HG02763 (cell line): ENCODE measurements around the gene TTC34.
"Not testable (repeated sequence)": the region's sequence is repeated elsewhere in the genome, so short reads cannot be mapped to it uniquely, and the experiment has no call there.

Experiments
- ATAC-seq: cut with Tn5 transposase; IDR thresholded peaks from one replicate; pipeline ENCODE4 v1.9.1; 2021; ENCODE audit warnings: mild to moderate bottlenecking, moderate library complexity; ENCODE audit not compliant: unreplicated experiment

Gene TTC34

GRCh38 chr1:2781627-2782026 lies 19.9 kb downstream of the TTC34 start:
- ATAC-seq, result no peak

GRCh38 chr1:2778220-2778592 lies 23.3 kb downstream of the TTC34 start:
- no peak for ATAC-seq

- no peak for ATAC-seq
Observed at GRCh38 chr1:2777424-2778219, 23.9 kb downstream of the TTC34 start.

GRCh38 chr1:2775333-2775732 lies 26.2 kb downstream of the TTC34 start:
- not testable (repeated sequence) for ATAC-seq

- not testable (repeated sequence) for ATAC-seq
Observed at GRCh38 chr1:2768052-2768451, 33.4 kb downstream of the TTC34 start.

- ATAC-seq, result not testable (repeated sequence)
Observed at GRCh38 chr1:2759433-2759832, 42.1 kb downstream of the TTC34 start.

- not testable (repeated sequence) for ATAC-seq
Observed at GRCh38 chr1:2757519-2757918, 44.0 kb downstream of the TTC34 start.

DNA sequence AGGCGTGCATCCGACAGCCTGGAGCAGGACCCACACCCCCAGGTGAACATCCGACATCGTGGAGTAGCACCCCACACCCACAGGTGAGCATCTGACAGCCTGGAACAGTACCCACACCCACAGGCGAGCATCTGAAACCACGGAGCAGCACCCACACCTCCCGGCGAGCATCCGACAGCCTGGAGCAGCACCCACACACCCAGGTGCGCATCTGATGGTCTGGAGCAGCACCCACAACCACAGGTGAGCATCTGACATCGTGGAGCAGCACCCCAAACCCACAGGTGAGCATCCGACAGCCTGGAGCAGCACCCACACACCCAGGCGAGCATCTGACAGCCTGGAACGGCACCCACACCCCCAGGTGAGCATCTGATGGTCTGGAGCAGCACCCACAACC lies 46.1 kb downstream of the TTC34 start:
- not testable (repeated sequence) for ATAC-seq

- ATAC-seq, result not testable (repeated sequence)
Observed at GRCh38 chr1:2754597-2754996, 46.9 kb downstream of the TTC34 start.

DNA sequence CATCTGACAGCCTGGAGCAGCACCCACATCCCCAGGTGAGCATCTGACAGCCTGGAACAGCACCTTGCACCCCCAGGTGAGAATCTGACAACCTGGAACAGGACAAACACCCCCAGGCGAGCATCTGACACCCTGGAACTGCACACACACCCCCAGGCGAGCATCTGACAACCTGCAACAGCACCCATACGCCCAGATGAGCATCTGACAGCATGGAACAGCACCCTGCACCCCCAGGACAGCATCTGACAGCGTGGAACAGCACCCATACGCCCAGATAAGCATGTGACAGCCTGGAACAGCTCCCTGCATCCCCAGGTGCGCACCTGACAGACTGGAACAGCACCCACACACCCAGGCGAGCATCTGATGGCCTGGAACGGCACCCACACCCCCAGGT lies 49.0 kb downstream of the TTC34 start:
- not testable (repeated sequence) for ATAC-seq

- not testable (repeated sequence) for ATAC-seq
Observed at GRCh38 chr1:2751866-2752265, 49.6 kb downstream of the TTC34 start.

- ATAC-seq, result not testable (repeated sequence)
Observed at GRCh38 chr1:2750766-2751730, 50.4 kb downstream of the TTC34 start.

DNA sequence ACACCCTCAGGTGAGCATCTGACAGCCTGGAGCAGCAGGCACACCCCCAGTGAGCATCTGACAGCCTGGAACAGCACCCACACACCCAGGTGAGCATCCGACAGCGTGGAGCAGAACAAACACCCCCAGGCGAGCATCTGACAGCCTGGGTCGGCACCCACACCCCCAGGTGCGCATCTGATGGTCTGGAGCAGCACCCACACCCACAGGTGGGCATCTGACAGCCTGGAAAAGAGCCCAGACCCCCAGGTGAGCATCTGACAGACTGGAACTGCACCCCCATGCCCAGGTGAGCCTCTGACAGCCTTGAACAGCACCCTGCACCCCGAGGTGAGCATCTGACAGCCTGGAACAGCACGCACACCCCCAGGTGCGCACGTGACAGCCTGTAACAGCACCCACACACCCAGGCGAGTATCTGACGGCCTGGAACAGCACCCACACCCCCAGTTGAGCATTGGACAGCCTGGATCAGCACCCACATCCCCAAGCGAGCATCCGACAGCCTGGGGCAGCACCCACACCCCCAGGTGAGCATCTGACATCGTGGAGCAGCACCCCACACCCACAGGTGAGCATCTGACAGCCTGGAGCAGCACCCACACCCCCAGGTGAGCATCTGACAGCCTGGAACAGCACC lies 51.3 kb downstream of the TTC34 start:
- ATAC-seq, result not testable (repeated sequence)

- ATAC-seq, result not testable (repeated sequence)
Observed at GRCh38 chr1:2748626-2749025, 52.9 kb downstream of the TTC34 start.

DNA sequence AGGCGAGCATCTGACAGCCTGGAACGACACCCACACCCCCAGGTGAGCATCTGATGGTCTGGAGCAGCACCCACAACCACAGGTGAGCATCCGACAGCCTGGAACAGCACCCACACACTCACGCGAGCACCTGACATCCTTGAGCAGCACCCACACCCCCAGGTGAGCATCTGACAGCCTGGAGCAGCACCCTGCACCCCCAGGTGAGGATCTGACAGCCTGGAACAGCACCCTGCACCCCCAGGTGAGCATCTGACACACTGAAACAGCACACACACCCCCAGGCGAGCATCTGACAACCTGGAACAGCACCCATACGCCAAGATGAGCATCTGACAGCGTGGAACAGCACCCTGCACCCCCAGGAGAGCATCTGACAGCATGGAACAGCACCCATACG lies 106.7 kb downstream of the TTC34 start:
- ATAC-seq, result not testable (repeated sequence)

- not testable (repeated sequence) for ATAC-seq
Observed at GRCh38 chr1:2690180-2690579, 111.3 kb downstream of the TTC34 start.

DNA sequence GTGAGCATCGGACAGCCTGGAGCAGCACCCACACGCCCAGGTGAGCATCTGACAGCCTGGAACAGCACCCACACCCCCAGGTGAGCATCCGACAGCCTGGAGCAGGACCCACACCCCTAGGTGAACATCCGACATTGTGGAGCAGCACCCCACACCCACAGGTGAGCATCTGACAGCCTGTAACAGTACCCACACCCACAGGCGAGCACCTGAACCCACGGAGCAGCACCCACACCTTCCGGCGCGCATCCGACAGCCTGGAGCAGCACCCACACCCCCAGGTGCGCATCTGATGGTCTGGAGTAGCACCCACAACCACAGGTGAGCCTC lies 113.2 kb downstream of the TTC34 start:
- not testable (repeated sequence) for ATAC-seq

DNA sequence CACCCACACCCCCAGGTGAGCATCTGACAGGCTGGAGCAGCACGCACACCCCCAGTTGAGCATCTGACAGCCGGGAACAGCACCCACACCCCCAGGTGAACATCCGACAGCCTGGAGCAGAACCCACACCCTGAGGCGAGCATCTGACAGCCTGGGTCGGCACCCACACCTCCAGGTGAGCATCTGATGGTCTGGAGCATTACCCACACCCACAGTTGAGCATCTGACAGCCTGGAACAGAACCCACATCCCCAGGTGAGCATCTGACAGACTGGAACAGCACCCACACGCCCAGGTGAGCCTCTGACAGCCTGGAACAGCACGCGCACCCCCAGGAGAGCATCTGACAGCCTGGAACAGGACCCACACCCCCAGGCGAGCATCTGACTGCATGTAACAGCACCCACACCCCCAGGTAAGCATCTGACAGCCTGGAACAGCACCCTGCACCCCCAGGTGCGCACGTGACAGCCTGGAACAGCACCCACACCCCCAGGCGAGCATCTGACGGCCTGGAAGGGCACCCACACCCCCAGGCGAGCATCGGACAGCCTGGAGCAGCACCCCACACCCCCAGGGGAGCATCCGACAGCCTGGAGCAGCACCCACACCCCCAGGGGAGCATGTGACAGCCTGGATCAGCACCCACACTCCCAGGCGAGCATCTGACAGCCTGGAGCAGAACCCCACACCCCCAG lies 113.7 kb downstream of the TTC34 start:
- not testable (repeated sequence) for ATAC-seq

- ATAC-seq, result not testable (repeated sequence)
Observed at GRCh38 chr1:2687174-2687591, 114.3 kb downstream of the TTC34 start.

GRCh38 chr1:2686091-2686863 lies 115.2 kb downstream of the TTC34 start:
- ATAC-seq, result not testable (repeated sequence)
